LoVo (cell line): ENCODE measurements around the gene EFCAB14.
A peak's percentile ranks its signal among the peaks of the same experiment; 100 is the strongest.
"Not testable (repeated sequence)": the region's sequence is repeated elsewhere in the genome, so short reads cannot be mapped to it uniquely, and the experiment has no call there.

Experiments
- DNase-seq: peaks from one replicate; pipeline ENCODE4 v3.0.0-alpha.2; 2016; ENCODE audit warnings: low spot score

Gene EFCAB14

GRCh38 chr1:46718727-46719622 lies at the start of gene EFCAB14:
EFCAB14 (minus strand) TSS chr1:46719114; CDS start chr1:46718087, 1,027 bp downstream.
- peak; percentile 97 for DNase-seq

- DNase-seq = no peak
Observed at GRCh38 chr1:46768445-46768844, 49.5 kb upstream of the EFCAB14 start.

DNA sequence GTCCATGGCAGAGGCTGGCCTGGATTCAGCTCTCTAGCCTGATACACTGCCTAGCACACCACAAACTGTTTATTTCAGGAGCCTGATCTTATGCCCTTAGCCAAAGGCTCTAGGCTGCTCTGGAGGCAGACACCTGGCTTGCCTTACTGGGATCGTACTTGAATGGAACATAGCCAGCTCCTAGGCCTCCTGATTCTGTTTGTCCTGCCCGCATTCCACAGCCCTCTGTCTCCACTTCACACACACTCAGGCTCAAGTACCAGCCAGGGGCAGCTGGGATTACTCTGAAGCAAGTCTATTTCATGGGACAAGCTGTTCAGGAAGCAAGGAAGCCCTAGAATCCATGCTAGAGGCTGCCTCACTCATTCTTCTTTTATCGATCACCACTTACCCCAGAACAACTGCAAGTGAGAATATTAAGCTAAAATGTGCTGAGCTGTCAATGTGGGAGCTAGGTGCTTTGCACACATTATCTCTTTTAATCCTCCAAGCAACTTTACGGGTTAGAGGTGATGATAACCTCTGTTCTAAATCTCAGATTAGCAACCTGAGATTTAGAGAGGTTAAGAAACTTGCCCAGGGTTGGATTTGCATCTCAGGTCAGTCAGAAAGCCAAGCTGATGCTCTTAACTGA lies 48.9 kb upstream of the EFCAB14 start:
- DNase-seq = no peak

DNA sequence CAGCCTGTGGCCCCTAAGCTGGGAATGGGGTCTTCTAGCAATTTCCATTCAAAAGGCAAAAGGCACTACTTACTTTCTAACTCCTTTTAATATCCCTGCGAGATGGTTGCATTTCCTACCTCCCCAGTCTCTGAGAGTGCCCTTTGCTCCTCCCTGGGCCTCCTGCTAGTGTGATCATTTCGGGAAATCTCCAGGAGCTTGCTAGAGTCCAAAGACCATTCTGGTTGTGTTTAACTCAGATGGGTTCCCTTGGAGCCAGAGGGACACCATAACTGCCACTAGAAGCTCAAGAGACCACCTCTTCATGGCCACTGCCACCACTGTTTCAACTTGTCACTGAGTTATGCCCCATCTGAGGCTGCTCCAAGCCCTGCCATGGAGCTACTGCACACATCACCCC lies 45.5 kb upstream of the EFCAB14 start:
- no peak for DNase-seq

GRCh38 chr1:46761740-46762139 lies 42.8 kb upstream of the EFCAB14 start:
- DNase-seq = no peak

- no peak for DNase-seq
Observed at GRCh38 chr1:46760558-46761166, 41.7 kb upstream of the EFCAB14 start.

GRCh38 chr1:46757956-46758528 lies 39.1 kb upstream of the EFCAB14 start:
- DNase-seq = no peak

DNA sequence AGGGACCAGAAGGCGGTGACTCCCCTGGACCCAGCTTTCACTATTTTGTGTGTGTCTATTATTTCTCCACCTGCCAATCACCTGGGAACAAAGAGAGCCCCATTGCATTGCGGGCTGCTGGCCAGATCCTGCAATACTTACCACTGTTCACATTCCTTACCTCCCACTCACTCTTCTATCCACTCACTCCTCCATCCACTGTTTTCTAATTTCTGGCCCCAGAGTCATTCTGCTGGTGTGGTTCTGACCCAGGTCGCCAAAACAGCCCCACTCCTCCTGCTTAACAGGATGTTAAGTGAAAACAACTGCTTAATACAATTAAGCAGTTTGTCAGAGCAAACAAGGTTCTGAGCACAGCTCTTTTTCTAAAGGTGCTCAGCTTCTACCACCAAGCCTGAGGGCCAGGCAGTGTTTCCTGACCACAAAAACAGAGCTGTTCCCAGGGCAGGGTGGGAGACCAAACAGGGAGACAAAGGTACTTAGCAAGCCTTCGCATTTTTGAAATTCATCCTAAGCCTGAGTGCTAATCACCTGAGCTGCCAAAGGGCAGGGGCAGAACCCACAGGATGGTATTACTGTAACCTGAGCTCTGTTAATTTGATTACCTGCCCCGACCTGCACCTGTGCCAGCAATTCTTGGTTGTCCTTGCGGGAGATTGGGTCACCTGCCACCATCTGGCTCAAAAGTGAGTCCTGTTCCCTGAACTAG lies 38.5 kb upstream of the EFCAB14 start:
- DNase-seq = peak; percentile 5

DNA sequence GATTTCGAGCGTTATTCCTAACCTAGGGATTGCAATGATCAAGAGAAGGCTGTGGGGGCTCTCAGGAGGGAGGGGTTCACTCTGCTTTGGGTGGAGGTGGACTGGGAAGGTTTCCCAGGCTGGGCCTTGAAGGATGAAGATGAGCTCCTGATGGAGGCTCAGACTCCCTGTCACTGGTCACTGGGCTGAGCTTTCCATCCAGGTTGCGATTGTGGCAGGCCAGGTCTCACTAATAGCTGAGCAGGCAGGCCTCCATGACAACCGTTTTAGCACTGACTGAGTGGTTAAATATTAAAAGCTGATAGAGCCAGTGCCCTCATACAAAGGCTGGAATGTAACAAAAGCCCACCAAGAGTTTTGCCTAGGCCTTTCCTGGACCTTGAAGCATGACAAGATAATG lies 36.2 kb upstream of the EFCAB14 start:
- DNase-seq = no peak

DNA sequence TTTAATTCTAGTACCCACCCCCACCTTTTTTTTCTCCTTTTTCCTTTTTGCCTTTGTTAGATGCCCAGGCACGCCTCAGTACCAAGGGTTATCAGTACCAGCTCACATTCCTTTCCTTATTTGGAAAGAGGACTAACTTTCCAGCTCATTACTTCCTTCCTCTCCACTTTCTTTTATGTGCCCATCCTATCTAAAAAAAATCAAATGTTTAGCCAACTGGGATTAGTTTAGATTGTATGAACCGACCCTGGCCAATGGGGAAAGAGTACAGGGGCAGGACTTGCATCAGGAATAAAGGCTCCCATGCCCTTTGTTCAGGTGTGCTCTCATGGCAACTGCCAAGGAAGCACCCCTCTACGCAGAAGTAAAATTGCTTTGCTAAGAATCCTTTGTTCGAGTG lies 35.8 kb upstream of the EFCAB14 start:
- DNase-seq = not testable (repeated sequence)

DNA sequence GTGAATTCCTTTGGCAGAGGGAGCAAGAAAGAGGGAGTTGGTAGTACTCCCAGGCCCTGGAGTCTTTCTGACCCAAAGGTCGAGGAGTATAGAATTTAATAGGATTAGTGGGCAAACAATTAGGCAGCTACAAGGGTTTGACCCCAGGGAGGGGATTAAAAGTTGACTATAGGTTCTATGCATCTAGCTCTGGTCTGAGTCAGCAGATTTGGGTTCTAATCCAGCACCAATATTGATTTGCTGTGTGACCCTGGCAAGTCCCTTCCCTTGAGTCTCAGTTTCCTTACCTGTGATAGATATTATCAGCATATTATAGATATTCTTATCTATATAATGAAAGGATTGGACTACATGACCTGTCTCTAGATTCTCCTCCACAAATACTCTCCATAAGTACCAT lies 35.1 kb upstream of the EFCAB14 start:
- DNase-seq = no peak

GRCh38 chr1:46749921-46750404 lies 31.0 kb upstream of the EFCAB14 start:
- DNase-seq = no peak

- no peak for DNase-seq
Observed at GRCh38 chr1:46749404-46749803, 30.5 kb upstream of the EFCAB14 start.

- DNase-seq = peak; percentile 15
Observed at GRCh38 chr1:46747683-46748288, 28.9 kb upstream of the EFCAB14 start.

- no peak for DNase-seq
Observed at GRCh38 chr1:46742069-46742468, 23.2 kb upstream of the EFCAB14 start.

DNA sequence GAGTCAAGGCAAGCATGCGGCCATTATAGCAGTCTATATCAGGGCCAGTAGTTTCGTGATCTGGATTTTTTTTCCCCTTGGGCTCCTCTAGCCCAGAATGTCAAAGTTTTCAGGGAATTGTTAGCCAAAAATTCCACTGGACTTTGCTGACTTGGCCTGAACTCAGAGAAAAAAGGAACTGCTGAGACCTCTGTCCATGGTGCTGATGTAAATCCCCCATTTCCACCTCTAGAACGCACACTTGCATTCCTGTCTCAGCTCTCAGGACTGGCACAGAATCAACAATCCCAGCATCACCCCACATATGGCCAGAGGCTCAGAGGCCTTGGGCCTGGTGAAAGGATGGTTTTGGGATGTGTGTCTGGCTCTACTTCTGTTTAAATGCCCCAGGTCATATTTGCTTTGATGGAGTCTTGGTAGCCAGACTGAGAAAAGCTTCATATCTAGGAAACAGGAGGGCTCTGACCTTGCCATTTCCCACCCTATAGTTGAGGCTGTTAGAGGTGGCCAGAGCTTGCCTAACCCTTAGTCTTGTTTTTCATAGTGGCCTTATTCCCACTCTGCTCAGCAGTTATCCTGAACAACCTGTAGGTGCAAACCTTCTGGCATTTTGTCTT lies 16.9 kb upstream of the EFCAB14 start:
- peak; percentile 56 for DNase-seq

DNA sequence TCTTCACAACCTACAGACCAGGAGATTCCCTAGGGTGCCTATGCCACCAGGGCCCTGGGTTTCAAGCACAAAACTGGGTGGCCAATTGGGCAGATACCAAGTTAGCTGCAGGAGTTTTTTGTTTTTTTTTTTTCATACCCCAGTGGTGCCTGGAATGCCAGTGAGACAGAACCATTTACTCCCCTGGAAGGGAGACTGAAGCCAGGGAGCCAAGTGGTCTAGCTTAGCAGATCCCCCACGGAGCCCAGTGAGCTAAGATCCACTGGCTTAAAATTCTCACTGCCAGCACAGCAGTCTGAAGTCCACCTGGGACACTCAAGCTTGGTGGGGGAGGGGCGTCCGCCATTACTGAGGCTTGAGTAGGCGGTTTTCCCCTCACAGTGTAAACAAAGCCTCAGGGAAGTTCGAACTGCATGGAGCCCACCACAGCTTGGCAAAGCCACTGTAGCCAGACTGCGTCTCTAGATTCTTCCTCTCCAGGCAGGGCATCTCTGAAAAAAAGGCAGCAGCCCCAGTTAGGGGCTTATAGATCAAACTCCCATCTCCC lies 9.5 kb upstream of the EFCAB14 start:
- DNase-seq = not testable (repeated sequence)

- no peak for DNase-seq
Observed at GRCh38 chr1:46725736-46726108, 6.8 kb upstream of the EFCAB14 start.

- peak; percentile 81 for DNase-seq
Observed at GRCh38 chr1:46724991-46725735, 6.2 kb upstream of the EFCAB14 start.

DNA sequence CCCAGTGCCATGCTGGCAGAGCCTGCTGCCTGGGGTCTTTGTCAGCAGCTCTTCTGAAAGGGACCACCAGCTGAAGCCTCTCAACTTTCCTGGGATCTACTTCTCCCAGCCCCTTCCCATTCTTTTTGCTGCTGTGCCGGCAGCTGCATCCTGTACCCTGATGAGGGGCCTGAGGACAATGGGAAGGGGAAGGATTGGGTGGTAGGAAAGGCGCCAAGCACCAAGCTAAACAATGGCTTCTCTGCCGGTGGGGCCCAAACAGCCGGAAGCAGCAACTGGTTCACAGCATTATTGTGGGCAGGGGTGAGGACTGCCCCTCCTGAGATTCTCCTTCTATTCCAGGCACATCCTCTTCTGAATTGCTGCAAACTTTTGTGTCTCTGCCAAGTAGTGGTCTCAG lies 5.0 kb upstream of the EFCAB14 start:
- no peak for DNase-seq
